Fibroblast of lung (primary cell): ENCODE measurements around the gene CEP20.

ENCODE experiments used
- CTCF ChIP-seq, 2 donors: IDR thresholded peaks in 1 of 2; conservative IDR thresholded peaks in 1 of 2; 1 replicate in 1 of 2; 2 replicates in 1 of 2; pipeline ENCODE4 v1.5.1; 2011 to 2012; ENCODE audit warnings: low read length in 2 of 2, control low read depth in 1 of 2, inconsistent platforms in 1 of 2, low read depth in 1 of 2, mild to moderate bottlenecking in 1 of 2
- EZH2 ChIP-seq: IDR thresholded peaks from 2 replicates; pipeline ENCODE4 v1.5.1; 2012; ENCODE audit warnings: low read length, control low read depth, mild to moderate bottlenecking; ENCODE audit errors: missing control alignments

- no peak for TF ChIP-seq CTCF (conservative IDR thresholded peaks at IDR 0.05 in 1 of 2, IDR thresholded peaks at IDR 0.05 in 1 of 2; ENCODE audit: low read depth in 1 of 2, low read length in 2 of 2)
- TF ChIP-seq EZH2, result no peak
Measured at GRCh38 chr16:15858921-15859668, 29.3 kb downstream of the CEP20 start.
